SH-SY5Y (cell line): ENCODE results near the gene AGTPBP1.

Source experiments
- GATA2 ChIP-seq: IDR thresholded peaks from 2 replicates; pipeline ENCODE4 v1.6.1; 2011; ENCODE audit warnings: mild to moderate bottlenecking, low read depth, low read length
- GATA3 ChIP-seq: IDR thresholded peaks from 2 replicates; pipeline ENCODE4 v1.6.1; 2011; ENCODE audit warnings: low read depth, mild to moderate bottlenecking, low read length, moderate library complexity

Gene AGTPBP1

GRCh38 chr9:85658716-85659115 lies 83.0 kb downstream of the AGTPBP1 start:
- TF ChIP-seq GATA3 (no peak), GATA2 (no peak)

- TF ChIP-seq GATA2 (no peak), GATA3 (no peak)
Observed at GRCh38 chr9:85653153-85653552, 88.6 kb downstream of the AGTPBP1 start.

- TF ChIP-seq GATA2 (no peak), GATA3 (no peak)
Observed at GRCh38 chr9:85647571-85647970, 94.2 kb downstream of the AGTPBP1 start.

- TF ChIP-seq GATA3 (no peak), GATA2 (no peak)
Observed at GRCh38 chr9:85645909-85646627, 95.7 kb downstream of the AGTPBP1 start.

- TF ChIP-seq GATA2 (no peak), GATA3 (no peak)
Observed at GRCh38 chr9:85640425-85640824, 101.3 kb downstream of the AGTPBP1 start.

GRCh38 chr9:85639675-85640186 lies 102.0 kb downstream of the AGTPBP1 start:
- TF ChIP-seq GATA3 (no peak), GATA2 (no peak)

GRCh38 chr9:85631809-85632208 lies 109.9 kb downstream of the AGTPBP1 start:
- TF ChIP-seq GATA2, result no peak
- TF ChIP-seq GATA3, result no peak

- TF ChIP-seq GATA3, result no peak
Observed at GRCh38 chr9:85630676-85631075, 111.1 kb downstream of the AGTPBP1 start.

GRCh38 chr9:85617141-85617670 lies 124.5 kb downstream of the AGTPBP1 start:
- no peak for TF ChIP-seq GATA2
- no peak for TF ChIP-seq GATA3

GRCh38 chr9:85615792-85616191 lies 126.0 kb downstream of the AGTPBP1 start:
- TF ChIP-seq GATA3 (no peak), GATA2 (no peak)

GRCh38 chr9:85610074-85610860 lies 131.5 kb downstream of the AGTPBP1 start:
- TF ChIP-seq GATA2 (no peak), GATA3 (no peak)

GRCh38 chr9:85605905-85606304 lies 135.8 kb downstream of the AGTPBP1 start:
- TF ChIP-seq GATA2, result no peak
- no peak for TF ChIP-seq GATA3

GRCh38 chr9:85603936-85604335 lies 137.8 kb downstream of the AGTPBP1 start:
- no peak for TF ChIP-seq GATA3

GRCh38 chr9:85602742-85603141 lies 139.0 kb downstream of the AGTPBP1 start:
- TF ChIP-seq GATA2, result no peak
- no peak for TF ChIP-seq GATA3

GRCh38 chr9:85600675-85601263 lies 141.0 kb downstream of the AGTPBP1 start:
- no peak for TF ChIP-seq GATA2
- no peak for TF ChIP-seq GATA3
